Calu3 (cell line): ENCODE results near the gene SREBF2. TPM values are rescaled to one million over a fixed set of nuclear protein-coding genes. Genes with fewer than 3 reads are reported as not detected.

Experiments
- BruUV-seq: library from RNA; stranded (reverse); fragments of 400-500 nt; replicated peaks from 2 replicates; lab custom pipeline; 2021; lab: Mats Ljungman, UMichigan
- CTCF ChIA-PET: fragments of 300-600 bp; sonication (Branson Sonifier 250); formaldehyde crosslinking; loops from one replicate; lab custom pipeline; 2022; ENCODE audit warnings: antibody characterized with exemption; lab: Charles Lee
- DNase-seq: peaks from one replicate; pipeline ENCODE4 v3.0.0; 2022
- H3K27ac Mint-ChIP-seq: one replicate; pipeline ENCODE4 v1.8.0; 2022; ENCODE audit warnings: mixed read lengths; ENCODE audit not compliant: unreplicated experiment
- H3K27me3 Mint-ChIP-seq: one replicate; pipeline ENCODE4 v1.8.0; 2022; ENCODE audit warnings: mixed read lengths; ENCODE audit not compliant: unreplicated experiment
- H3K36me3 Mint-ChIP-seq: one replicate; pipeline ENCODE4 v1.8.0; 2022; ENCODE audit warnings: mild to moderate bottlenecking, moderate library complexity, mixed read lengths; ENCODE audit not compliant: insufficient read depth, unreplicated experiment
- H3K4me1 Mint-ChIP-seq: one replicate; pipeline ENCODE4 v1.8.0; 2022; ENCODE audit warnings: mild to moderate bottlenecking, low read depth, mixed read lengths; ENCODE audit not compliant: unreplicated experiment
- H3K4me3 Mint-ChIP-seq: one replicate; pipeline ENCODE4 v1.8.0; 2022; ENCODE audit warnings: mild to moderate bottlenecking, low read depth, moderate library complexity, mixed read lengths; ENCODE audit not compliant: unreplicated experiment
- H3K9me3 Mint-ChIP-seq: one replicate; pipeline ENCODE4 v1.8.0; 2022; ENCODE audit warnings: low read depth, mixed read lengths; ENCODE audit not compliant: unreplicated experiment
- intact Hi-C: fragments of 100-400 bp; cut with micrococcal nuclease; formaldehyde crosslinking; loops from one replicate; pipeline ENCODE4 v1.10.0; 2022; ENCODE audit not compliant: unreplicated experiment
- total RNA-seq: library from RNA; stranded (reverse); gene quantifications from 2 replicates; pipeline ENCODE4 v1.2.3, GENCODE V29; 2022
- TF ChIP-seq, protein P1 (sequence below): fragments of 200-600 bp; IDR thresholded peaks from one replicate; pipeline ENCODE4 v1.8.0; 2022; ENCODE audit warnings: antibody characterized with exemption; ENCODE audit not compliant: unreplicated experiment

SREBF2 gene
- total RNA-seq, 1 experiment from 2014 or later = 159 TPM

DNA sequence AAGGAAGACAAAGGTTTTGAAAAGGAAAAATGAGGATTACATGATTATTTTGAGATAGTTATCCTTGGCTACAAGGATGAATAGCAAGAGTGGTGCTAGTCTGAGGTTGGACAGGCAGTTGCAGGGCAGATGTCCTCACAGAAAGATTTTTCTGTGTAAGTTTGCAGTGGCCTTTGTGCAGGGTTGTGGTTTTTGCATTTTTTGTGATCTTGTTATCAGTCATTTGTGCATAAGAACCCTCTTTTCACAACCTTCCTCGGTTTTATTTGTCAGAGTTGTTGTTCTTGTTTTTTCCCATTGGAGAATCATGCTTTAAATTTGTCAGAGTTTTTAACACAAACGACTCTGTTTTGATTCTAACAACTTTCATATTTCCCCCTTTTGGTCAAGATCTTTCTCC is 31.0 kb upstream of the SREBF2 start:
- CTCF ChIA-PET = interaction anchor here (2.1 to 3.1 kb wide), 2 partner anchors 55 to 105 kb away, joined by 18 to 23 read pairs; no protein-coding TSS in a partner anchor
- DNase-seq = no peak
- intact Hi-C loops = no loop called here
- H3K36me3 Mint-ChIP-seq = peaks cover 15% of the 10 kb centered on the region
- no TSS peak for BruUV-seq
- H3K4me3 Mint-ChIP-seq = peak overlapping the region; percentile 80
- peaks cover 11% of the 10 kb centered on the region for H3K4me1 Mint-ChIP-seq
- no peaks in the 10 kb centered on the region for H3K9me3 Mint-ChIP-seq
- H3K27me3 Mint-ChIP-seq = no peaks in the 10 kb centered on the region
- H3K27ac Mint-ChIP-seq = peak overlapping the region; percentile 37
- TF ChIP-seq, protein P1, sequence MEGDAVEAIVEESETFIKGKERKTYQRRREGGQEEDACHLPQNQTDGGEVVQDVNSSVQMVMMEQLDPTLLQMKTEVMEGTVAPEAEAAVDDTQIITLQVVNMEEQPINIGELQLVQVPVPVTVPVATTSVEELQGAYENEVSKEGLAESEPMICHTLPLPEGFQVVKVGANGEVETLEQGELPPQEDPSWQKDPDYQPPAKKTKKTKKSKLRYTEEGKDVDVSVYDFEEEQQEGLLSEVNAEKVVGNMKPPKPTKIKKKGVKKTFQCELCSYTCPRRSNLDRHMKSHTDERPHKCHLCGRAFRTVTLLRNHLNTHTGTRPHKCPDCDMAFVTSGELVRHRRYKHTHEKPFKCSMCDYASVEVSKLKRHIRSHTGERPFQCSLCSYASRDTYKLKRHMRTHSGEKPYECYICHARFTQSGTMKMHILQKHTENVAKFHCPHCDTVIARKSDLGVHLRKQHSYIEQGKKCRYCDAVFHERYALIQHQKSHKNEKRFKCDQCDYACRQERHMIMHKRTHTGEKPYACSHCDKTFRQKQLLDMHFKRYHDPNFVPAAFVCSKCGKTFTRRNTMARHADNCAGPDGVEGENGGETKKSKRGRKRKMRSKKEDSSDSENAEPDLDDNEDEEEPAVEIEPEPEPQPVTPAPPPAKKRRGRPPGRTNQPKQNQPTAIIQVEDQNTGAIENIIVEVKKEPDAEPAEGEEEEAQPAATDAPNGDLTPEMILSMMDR = no peak

DNA sequence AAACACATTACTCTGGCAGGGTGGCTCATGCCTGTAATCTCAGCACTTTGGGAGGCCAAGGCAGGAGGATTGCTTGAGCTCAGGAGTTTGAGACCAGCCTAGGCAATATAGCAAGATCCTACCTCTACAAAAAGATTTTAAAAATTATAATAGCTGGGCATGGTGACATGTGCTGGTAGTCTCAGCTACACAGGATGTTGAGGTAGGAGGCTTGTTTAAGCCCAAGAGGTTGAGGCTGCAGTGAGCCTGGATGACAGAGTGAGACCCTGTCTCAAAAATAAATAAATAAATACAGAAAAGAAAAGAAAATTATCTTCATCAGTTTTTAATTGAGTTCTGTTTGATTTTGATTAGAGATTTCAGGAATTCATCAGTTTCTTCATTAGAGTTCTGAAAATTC is 27.3 kb upstream of the SREBF2 start:
- peaks cover 11% of the 10 kb centered on the region for H3K4me1 Mint-ChIP-seq
- H3K4me3 Mint-ChIP-seq = no peak overlapping the region
- no peaks in the 10 kb centered on the region for H3K9me3 Mint-ChIP-seq
- no peak for DNase-seq
- intact Hi-C loops = no loop called here
- H3K27me3 Mint-ChIP-seq = no peaks in the 10 kb centered on the region
- CTCF ChIA-PET = no interaction called here
- no peak overlapping the region for H3K27ac Mint-ChIP-seq
- no TSS peak for BruUV-seq
- peaks cover 8% of the 10 kb centered on the region for H3K36me3 Mint-ChIP-seq
- TF ChIP-seq, protein P1 = no peak

DNA sequence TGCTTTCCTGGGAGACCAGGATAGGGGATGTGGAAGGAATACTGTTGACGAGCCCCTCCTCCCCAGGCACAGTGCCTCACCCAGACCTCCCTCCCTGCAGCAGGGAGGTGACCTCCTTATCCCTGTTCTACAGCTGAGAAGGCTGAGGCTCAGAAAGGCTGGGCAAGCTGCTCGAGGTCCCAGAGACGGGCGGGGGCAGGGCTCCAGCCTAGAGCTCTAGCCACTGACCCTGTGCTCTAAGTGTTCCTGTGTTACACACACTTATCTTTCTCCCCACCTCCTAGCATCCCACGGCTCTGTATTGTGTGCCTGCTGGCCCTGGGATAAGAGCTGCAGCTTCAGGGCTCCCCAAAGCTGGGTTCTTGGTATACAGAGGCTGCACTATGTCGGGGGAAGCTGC is 24.5 kb upstream of the SREBF2 start:
- intact Hi-C loops = no loop called here
- CTCF ChIA-PET = interaction anchor here (1.3 kb wide), 1 partner anchor 62 kb away, joined by 4 read pairs; no protein-coding TSS in a partner anchor
- Mint-ChIP-seq H3K36me3 (peaks cover 11% of the 10 kb centered on the region), H3K27ac (no peak overlapping the region), H3K4me1 (no peaks in the 10 kb centered on the region), H3K9me3 (no peaks in the 10 kb centered on the region), H3K27me3 (no peaks in the 10 kb centered on the region), H3K4me3 (no peak overlapping the region)
- no peak for DNase-seq
- TF ChIP-seq, protein P1 = no peak
- no TSS peak for BruUV-seq

DNA sequence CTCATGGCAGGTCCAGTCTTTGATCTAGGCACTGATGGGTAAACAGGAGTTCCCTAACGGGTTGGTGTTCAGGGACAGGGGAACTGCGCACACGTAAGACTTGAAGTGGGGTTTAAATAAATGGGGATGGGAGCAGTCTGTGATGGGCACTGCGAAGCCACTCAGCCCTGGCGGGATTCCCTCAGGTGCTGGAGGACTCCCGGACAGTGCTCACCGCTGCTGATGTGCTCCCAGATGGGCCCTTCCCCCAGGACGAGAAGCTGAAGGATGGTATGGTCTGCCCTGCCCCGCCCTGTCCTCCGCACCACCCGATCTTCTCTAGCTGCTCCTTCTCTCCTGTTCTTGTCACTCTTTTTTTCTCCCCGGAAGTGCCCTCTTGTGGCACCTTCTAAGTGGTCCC is 22.9 kb upstream of the SREBF2 start:
- CTCF ChIA-PET = interaction anchor here (0.6 to 1.2 kb wide), 4 partner anchors 9 to 643 kb away, joined by 4 to 6 read pairs (median 5); no protein-coding TSS in a partner anchor
- H3K4me1 Mint-ChIP-seq = no peaks in the 10 kb centered on the region
- peaks cover 11% of the 10 kb centered on the region for H3K36me3 Mint-ChIP-seq
- no peaks in the 10 kb centered on the region for H3K27me3 Mint-ChIP-seq
- no peak overlapping the region for H3K27ac Mint-ChIP-seq
- TF ChIP-seq, protein P1 = no peak
- no peaks in the 10 kb centered on the region for H3K9me3 Mint-ChIP-seq
- no peak overlapping the region for H3K4me3 Mint-ChIP-seq
- no peak for DNase-seq
- no TSS peak for BruUV-seq
- intact Hi-C loops = no loop called here
